Activated CD4-positive, alpha-beta T cell treated with anti-CD3 and anti-CD28 coated beads for 24 hours (primary cell): ENCODE measurements around the gene NR2E1.

ENCODE experiments used
- DNase-seq, 2 donors: peaks; one replicate each; pipeline ENCODE4 v3.0.0-alpha.2; 2020; ENCODE audit warnings: low read depth in 2 of 2

Gene NR2E1

DNA sequence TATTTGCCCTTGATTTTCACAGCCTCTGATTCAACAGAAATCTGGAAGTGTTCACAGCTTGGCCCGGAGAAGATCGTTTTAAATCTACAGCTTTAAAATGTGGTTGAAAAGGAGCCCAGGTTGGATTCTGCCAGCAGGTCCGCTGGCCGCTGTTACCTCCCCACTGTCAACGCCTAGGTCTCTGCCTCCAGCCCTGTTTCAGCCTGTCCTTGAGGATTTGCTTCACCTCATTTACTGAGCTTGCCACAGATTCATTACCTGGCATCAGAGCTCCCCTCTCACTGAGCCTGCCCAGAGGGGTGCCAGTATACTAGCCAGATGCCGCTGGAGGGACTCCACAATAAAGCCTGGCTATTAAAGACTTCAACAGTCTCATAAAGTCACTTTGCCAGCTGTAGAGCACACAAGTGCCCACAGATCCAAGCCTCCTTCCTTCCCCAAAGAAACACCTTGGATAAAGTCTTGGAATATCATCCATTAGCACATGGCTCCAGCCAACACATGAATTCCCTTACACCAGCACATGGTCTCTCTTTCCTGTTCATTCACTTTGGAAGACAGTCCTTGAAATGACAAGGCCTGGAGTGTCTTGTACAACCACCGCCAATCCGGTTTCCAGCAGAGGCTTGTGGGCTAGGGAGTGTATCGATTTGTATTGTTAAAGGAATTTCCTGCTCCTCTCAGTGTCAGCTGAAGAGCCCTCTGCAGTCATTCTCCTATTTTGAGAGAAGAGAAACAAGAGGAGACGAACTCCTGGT is 9.5 kb upstream of the NR2E1 start:
- DNase-seq, result no peak

DNA sequence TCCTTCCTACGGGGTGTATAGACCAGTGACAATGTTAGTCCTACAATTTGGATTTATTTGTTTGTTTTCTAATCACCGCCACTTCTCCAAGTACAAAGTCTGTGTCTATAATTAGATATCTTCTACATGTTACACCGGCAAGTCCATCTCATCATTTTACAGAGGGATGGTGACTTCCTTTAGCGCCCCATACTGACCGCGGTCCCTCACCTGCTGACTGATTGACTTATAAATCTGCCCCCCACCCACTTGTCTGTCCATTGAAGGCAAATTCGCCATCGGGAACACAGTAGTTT is 8.9 kb upstream of the NR2E1 start:
- no peak for DNase-seq

DNA sequence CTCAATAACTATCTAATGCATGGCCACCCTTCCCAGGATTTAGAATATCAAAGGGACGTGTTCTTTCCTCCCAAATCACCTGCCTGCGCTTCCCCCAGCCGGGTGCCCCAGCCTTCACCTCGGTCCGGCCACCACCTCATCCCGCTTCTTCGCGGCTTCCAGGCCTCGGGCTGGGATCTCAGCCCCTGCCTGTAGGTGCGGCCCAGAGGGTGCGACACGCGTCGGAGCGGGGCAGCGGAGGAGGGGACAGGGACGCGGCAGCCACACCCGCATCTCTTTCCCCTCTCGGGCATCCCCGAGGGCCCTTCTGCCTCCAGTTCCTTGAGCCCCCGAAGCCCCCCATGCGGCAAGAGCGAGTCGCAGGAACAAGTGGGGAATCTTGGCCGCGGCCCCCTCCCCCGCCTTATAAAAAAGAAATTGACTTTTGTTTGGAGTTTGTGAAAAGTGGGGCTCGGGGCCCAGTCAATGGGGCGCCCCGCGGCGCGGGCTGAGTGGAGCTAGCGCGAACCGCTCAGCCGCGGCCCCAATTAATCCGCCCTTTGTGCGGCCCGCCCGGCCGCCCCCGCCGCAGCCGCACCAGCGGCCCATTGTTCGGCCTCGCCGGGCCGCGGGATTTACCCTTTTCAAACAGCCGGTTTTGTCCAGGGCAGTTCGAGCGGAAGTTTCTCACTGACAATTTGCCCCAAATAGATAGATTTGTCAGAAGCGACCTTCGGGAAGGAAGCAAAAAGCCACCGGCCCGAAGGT is 8.4 kb upstream of the NR2E1 start:
- DNase-seq, result no peak

DNA sequence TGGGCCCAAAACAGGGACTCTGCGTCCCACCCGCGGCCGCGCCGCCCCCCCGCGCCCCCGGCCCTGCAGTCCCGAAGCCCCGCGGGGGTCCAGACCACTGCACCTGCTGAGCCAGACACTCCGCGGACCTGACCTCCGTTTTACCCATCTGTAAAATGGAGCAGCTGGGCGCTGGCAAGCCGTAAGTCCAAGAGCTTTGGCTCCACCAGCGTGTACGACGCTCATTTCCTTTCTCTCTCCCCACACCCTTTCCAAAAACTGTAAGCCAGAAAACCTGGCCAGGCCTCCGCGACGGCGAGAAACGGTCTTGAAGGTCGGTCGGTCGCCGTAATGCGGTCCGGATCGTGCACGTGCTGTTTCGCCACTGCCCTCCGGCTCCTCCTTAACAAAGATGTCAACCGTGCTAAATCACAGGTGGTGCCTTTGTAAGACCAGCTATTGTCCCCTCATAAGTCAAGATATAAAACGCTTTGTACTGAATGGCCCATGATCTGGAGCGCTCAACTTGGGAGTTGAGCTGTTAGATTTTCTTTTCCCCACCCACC is 7.8 kb upstream of the NR2E1 start:
- no peak for DNase-seq

DNA sequence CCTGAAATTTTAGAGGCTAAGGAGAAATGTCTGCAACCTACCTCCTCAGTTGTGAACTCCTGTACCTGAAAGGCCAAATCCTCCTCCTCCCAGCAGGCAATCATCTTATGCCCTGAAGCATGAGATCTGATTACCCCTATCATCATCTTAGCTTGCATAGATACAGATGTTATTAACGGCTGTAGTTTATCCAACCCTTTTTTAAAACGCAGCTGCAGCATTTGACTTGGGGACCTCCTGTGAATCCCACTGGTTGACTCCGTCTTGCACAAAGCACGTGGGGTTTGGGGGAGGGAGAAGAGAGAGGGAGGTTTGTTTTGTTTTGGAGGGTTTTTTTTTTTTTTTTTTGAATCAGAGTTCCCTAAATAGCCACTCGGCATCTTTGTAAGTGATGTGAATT is 5.8 kb upstream of the NR2E1 start:
- no peak for DNase-seq

DNA sequence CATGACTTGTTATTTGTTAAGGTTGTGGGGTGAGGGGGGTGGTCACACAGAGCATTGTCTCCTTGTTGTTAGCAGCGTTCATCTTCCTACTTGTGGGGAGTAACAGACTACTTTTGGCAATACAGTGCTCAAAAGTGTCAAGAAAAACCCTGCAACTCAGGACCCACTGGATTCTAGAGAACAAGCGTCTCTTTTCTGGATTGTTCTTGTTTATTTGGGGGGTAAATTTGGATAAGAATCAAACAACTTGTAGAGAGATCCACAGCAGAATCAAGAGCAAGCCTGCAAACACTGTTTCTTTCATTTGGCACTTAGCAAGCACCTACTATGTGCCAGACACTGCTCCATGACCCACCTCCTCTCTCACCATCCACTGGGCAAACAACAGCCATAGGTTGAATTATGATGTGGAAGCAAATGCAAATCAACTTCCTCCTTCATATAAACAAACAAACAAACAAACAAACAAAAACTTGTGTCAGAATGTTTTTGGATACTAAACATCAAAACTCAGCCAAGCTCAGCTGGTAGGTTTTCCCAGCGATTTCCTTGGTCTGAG is 4.0 kb upstream of the NR2E1 start:
- no peak for DNase-seq

DNA sequence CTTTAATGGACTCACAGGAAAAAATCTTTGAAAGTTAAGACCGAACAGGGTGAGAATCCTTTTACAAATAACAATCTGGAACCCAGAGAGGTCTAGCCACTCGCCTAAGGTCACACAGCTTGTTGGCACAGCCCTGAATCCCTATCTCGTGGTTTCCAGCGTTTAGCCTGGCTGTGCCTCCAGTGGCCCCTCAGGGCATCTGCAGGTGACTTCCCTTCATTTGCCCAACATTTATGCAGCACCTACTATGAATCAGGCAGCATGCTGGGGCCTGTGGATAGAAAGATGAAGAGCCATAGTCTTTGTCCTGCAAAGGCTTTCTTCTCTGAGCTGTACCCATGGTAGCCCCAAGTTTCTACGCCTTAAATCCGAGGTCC is 2.6 kb upstream of the NR2E1 start:
- DNase-seq, result no peak

DNA sequence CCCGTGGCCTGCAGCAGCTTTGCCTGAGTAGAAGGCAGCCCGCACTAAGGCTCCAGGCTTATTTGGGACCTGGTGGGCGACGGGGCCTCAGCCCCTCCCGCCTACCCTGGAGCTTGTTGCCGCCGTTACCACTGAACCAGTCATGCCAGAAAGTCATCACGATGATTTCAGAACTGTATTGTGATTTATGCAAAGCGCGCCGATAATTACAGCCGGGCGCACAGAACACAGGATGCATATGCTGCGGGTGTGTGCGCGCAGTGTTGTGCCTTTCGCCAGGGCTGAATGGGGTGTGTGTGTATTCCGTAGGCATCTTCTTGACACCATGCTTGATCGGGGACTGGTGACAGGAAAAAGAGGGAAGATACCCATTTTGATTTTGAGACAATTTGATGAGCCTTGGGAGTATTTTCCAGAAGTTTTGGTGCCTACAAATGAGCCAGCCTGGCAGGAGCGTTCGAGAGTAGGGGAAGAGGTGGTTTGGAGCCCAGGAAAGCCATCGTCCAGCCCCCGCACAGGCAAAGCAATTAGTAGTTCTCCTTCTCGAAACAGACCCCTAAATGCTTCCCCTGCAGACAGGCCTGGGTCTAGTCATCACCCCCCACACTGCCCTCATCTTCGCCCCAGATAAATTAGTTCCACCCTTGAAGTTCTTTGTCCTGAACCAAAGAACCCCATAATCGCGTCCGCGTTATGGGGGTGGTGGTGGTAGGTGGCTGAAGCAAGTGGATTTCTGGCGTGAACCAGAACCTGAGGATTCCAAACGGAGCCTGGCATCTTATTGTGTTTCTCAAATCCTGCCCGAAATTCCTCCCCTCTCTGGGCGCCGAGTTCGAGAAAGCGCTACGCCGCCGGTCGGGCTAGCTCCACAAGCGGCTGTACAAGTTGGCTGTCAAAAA is 1.9 kb upstream of the NR2E1 start:
- DNase-seq, result no peak

DNA sequence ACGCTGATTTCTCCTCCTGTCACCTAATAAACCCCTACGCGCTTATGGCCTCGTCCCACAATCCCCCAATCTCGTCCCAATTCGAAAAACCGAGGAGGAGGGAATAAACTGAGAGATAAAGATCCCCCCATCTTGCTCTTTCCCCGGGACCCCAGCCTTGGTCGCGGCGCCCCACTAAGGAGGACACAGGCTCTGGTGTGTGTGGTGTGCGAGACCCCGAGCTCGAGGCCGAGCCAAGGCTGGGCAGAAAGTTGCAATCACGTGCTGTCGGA is 1.3 kb upstream of the NR2E1 start:
- DNase-seq, result no peak

DNA sequence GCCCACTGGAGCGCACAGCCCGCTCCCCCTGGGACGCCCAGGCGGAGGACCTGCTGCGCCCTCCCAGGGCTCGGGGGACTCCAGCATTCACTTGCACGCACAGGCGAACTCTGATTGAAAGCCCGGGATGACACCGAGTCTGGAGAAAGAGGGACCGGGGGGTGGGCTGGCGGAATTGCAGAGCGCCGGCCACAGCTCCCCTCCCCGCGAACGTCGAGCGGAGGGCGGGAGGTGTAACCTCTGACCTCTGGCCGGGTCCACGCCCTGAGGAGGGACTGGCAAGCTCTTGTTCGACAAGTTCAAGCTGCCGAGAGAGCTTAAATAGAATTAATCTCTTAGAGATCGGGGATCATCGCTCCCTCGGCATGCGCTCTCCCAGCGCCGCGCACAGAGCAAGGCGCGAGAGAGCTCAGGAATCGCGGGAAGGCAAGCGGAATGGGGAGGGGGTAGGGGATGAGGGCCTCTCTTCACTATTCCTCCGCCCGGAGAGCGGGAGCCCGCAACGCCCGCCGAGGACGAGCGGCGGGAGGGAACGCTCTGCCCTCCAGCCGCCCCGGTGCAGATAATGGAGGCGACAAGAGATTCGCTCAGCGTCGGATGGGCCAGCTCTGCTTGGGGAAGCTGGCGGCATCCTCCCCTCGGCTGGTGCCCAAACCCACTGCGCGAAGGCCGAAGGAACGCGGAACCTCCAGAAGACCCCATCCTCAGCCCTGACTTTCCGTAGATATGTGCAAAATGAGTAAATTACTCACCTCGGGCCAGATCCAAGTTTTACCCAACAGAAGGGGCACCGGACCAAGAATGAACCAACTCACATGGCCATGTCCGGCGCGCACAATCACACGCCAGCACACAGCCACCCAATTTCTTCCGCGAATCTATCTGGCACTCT is 761 bp upstream of the NR2E1 start:
- DNase-seq, result no peak

DNA sequence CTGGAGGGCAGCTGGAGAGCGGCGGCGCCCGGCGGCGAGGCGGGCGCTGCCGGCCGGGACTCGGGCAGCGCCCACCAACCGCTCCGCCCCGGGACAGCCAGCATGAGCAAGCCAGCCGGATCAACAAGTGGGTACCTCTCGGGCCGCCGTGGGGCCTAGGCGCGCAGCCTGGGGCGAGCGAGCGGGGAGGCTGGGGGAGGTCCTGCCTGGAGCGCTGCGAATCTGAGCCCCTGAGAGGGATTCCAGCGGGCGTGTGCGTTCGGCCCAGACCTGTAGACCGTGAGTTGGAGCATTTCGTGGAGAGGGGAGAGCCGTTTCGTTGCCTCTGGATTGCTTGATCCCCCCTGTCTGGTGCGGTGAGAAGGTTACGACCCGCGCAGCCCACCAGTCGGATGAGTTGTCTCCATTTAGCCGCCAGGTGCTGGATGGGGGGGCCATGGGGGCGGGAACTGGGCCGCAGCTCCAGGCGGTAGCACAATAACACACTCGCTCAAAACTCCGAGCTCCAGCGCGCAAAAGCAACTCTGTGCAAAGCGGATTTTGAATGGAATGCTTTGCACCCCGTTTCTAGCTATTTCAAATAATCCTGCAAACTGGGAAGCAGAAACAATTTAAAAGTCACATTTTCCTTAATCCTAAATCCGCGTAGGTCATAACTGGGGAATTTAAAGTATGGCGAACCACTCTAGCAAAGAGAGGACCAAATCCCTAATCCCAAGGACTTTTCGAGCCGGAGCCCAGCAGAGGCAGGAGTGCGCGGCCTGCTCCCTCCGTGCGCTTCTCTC is 1.0 kb downstream of the NR2E1 start:
- DNase-seq, result no peak

DNA sequence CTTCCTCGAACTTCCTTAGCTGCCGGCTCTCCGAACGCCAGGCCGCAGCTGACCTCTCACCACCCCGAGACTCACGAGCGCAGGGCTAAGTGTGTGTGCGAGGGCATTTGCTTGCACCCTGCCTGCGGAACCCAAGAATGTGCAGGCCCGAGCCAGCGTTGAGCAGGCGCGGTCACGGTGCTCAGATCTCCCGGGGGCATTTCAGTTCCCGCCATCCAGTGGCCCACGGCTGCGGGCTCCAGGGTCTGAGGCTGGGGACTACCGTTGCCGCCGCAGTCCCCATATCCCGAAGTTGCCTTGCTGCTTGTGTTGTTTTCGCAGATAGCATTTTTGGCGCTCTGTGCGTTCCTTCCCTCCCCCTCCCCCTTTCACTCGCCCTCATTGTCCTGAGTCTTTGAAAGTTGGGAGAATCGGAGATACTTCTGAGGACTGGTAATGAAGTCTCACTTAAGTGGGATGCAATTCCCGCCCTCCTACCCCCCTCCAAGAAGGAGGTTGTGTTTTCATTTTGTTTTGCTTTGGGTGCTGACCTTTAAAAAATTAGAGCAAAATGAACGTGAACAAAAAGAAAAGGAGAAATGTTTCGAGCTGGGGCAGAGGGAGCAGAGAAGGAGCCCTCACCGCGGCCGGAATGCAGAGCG is 1.7 kb downstream of the NR2E1 start:
- no peak for DNase-seq

DNA sequence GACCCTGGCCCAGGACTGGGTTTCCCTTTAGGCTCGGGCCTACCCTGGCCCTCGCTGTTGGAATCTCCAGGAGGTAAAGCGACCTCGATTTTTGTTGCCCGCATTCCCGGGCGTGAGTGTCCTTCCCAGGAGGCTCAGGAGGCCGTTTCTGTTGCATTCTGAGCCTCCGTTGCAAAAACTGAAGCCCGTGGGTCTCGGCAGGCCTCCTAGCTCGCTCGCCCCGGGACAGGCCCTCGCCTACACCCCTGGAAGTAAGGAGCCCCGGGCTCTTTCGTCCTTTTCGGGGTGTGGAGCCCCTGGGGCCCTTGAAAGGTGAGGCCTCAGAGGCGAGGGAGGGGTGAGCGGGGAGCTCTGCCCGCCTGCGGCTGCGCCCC is 2.3 kb downstream of the NR2E1 start:
- DNase-seq, result no peak

DNA sequence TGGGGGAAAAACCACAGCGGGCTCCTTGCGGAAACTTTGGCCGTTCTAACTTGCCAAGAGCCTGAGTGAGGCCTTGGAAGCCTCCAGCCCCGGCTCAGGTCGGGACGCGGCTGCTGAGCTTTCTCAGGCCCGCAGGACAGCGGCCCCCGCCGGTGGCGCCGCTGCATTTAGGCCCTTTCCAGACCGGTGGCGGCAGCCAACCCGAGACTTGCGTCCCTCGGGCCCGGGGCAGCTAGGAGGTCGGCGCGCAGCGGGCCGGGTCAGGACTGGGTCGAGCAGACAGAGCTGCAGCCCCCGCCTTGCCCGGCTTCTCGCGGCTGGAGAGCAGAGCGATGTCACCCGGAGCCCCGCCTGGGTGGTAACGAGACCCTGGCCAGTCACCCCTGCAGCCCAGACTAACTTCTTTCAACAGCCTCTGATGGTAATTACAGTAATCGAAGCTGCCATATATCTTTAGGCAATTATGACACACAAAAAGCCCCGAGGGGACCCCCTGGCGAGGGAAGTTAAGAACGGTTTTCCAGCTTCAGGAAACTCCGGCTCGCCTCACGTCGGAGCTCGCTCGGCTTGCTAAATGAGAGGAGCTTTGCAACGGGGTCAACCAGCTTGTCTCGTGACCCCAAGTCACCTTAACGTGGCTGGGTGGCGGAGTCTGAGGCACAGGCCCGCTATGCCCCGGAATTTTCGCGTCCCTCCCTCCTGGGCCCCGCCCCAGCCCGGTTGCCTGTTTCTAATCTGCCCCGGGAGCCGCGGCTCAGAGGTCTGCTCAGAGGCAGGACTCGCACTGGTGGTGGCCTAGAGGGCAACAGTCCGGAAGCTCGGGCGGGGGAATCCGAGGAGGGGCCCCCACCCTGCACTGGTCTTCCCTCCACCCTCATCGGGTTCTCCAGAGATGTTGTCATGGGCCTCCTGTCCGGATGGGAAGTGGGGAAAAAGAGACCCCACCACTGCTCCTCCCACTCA is 3.0 kb downstream of the NR2E1 start:
- DNase-seq, result no peak

DNA sequence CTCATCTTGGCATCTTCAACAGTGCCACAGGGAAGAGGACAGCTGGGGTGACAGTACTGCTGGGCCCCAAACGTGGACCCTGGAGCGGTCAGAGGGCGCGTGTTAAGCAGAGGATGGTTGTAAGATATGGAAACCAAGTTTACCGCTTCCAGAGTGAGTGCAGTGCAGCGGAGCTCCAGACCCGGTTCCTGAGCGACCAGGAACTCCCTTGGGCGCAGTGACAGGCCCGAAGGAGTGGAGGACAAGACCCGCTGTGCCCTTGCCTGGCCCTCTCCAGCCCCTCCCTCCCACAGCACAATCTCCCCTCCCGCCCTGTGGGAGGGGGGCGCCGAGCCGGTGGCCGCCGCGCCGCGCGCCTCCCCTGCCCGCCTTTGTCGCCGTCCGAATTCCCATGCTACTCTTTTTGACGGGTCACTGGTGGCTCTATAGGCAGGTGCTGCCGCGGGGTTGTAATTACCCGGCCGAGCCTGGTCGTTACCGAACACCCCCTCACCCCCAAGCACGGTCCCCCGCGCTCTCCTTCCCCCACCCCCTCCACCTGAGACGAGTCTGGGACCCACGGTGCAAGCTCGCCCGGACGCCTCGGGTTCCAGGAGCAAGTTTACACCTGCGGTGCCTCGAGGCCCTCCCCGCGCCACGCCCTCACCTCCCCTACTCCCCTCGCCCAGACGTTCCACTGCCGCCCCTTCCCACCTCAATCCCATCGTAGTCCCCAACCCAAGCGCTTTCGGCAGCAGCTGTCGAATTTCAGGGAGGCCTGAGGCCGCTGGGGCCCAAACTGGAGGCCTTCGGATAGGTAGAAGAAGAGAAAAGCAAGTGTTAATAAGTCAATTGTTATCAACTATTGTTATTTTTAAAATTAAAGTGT is 3.9 kb downstream of the NR2E1 start:
- no peak for DNase-seq

DNA sequence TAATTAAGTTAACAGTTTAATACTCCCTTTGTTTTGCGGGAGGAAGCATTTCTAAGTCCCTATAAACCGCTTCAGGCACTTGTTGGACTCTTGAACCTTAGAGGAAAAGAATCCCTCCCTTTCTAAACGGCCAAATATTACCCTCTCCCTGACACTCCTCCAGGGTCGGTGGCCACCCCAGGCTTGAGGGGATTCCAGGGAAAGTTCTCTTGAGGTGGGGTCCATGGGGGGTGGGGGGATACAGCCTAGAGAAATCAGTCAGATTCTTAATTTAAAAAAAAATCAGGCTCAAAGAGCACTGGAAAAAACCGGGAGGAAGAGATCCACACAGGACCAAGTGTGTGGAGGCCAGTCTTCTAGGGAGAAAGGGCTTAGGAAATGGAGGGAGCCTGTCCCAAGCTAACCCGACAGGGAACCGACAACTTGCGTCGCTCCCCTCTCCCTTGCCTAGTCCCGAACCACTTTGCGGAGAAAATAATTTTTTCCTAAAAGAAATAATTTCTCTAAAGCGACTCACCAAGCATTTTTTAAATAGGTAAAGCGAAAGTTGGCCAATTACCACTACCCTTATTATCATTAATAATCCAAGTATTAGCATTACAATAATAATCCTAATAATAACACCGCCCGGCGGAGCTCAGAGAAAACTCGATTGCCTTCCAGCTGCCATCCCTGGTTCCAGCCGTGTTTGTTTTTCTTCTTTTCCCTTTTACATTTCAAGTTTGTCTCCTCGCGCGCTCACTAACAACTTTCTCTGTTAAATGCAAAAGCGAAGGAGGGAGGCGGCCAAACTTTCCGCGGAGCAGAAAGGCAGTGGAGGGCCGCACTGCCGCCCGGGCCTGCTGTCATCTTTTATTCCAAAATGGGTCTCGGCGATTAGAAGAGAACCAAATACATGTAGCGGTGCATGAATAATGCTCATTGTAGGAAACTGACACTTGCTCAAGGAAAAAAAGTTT is 4.8 kb downstream of the NR2E1 start:
- DNase-seq, result no peak
